H1 (cell line): ENCODE data around the gene ATXN2. TPM values are rescaled to one million over a fixed set of nuclear protein-coding genes. Genes with fewer than 3 reads are reported as not detected.

Experiments
- KDM1A ChIP-seq: fragments of 200-600, 300-600 bp; sonication (generic); IDR thresholded peaks from 2 replicates; pipeline ENCODE4 v1.7.1; 2016; ENCODE audit warnings: mild to moderate bottlenecking, low read length, borderline replicate concordance
- SIN3A ChIP-seq, 2 experiments: IDR thresholded peaks in 1 of 2; conservative IDR thresholded peaks in 1 of 2; 2 replicates each; pipeline ENCODE4 v1.6.1; 2011 to 2012; ENCODE audit warnings: low read length in 2 of 2, improper control_type of control experiment in 1 of 2, low read depth in 1 of 2, mild to moderate bottlenecking in 1 of 2
- SP4 ChIP-seq: IDR thresholded peaks from 2 replicates; pipeline ENCODE4 v1.6.1; 2012; ENCODE audit warnings: low read length, inconsistent platforms
- polyA plus RNA-seq, 7 experiments: library from polyadenylated mRNA; depleted of rRNA in 3 of 7; stranded (reverse) in 5 of 7; unstranded in 2 of 7; fragments of >200 nt in 5 of 7; fragments of 200-250 nt in 2 of 7; gene quantifications; 1 replicate in 5 of 7; 2 replicates in 1 of 7; 4 replicates in 1 of 7; pipeline versions ENCODE4 v1.2.1 to v1.2.3, GENCODE V29; 2011 to 2013; ENCODE audit warnings: missing spikeins in 2 of 7, mixed read lengths in 2 of 7
- total RNA-seq: library from RNA; stranded (reverse); fragmentation: NEBNext Ultra II Directional; extraction: Animal tissue kit (Norgen Biotek cat#: 25700); gene quantifications from 2 replicates; pipeline ENCODE4 v1.2.1, GENCODE V29; 2021

The ATXN2 gene
- total and polyA plus RNA-seq, 2 of the 8 experiments (the other 6 are each of a cell fraction or from before 2014, with no cell fraction given): 46.6 to 80.7 TPM

DNA sequence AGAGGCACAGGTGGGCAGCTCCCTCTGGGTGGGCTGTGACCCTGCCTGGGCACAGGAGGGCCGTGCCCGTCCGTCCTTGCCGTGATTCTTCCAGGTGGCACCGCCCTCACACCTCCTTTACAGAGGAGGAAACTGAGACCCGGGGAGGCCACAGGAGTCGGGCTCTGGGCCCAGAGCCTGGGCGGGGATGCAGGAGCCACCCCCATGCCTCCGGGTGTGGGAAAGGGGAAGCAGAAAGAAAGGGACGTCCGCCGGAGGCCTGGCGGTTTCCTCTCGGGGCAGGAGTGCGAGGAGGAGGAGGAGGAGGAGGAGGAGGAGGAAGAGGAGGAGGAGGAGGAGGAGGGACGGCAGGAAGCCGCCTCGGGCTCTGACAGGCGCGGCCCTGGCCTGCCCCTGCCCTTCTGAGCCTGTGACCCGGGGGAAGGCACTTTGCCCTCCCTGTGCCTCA is 170.4 kb downstream of the ATXN2 start (continued):
- TF ChIP-seq SP4 (no peak), KDM1A (no peak), SIN3A (conservative IDR thresholded peaks at IDR 0.05 in 1 of 2, IDR thresholded peaks at IDR 0.05 in 1 of 2; ENCODE audit: low read depth in 1 of 2, low read length in 2 of 2) (no peak)
